HG02852 (cell line): ENCODE measurements around the gene EMILIN1.
A peak's percentile ranks its signal among the peaks of the same experiment; 100 is the strongest.
"Not testable (repeated sequence)": the region's sequence is repeated elsewhere in the genome, so short reads cannot be mapped to it uniquely, and the experiment has no call there.

ENCODE experiments used
- ATAC-seq: cut with Tn5 transposase; IDR thresholded peaks from one replicate; pipeline ENCODE4 v1.9.1; 2021; ENCODE audit warnings: mild to moderate bottlenecking, moderate library complexity; ENCODE audit not compliant: unreplicated experiment

EMILIN1 gene

DNA sequence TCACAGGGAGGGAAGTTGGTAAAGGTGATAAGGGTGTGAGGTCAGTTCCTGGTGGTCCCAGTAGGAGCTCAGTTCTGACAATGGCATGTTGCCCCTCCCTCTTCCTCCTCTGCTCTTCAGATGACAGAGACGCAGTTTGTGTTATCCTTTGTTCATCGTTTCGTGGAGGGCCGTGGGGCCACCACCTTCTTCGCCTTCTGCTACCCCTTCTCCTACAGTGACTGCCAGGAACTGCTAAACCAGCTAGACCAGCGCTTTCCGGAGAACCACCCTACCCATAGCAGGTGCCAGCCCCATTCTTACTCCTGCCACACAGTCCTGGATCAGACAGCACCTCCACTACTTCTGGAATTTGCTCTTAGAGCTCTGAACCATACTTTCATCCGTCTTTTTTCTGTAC lies 24.6 kb upstream of the EMILIN1 start:
- ATAC-seq = no peak

DNA sequence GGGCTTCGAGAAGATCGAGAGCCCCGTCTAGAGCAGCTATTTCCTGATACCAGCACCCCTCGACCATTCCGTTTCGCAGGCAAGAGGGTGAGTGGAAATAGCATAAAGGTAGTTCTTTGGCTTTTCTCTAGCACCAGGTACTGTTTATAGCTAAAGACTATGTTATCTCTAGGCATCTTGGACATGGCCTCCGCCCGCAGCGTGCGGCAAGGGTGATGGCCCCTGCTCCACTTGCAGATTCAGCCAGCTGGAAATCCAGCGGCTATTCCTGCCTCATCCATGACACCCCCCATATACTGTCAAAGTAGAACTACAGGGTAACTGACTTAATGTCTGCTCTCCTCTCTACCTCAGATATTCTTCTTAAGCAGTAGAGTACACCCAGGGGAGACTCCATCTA lies 23.7 kb upstream of the EMILIN1 start:
- ATAC-seq = no peak

DNA sequence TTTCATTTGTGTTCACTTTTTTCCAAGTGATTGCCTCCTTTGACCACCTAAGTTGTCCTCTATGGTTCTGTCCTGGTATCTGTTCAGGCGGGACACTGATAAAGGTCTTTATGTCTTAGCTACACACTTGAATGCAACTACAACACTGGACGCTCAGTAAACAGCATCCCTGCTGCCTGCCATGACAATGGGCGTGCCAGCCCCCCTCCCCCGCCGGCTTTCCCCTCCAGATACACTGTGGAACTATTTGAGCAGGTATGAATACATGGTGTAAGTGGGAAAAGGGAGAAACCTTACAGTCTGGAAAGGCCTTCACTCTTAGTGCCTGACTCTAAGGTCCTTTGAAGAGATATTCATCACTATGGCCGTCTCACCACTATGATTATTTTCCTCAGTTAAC lies 21.2 kb upstream of the EMILIN1 start:
- no peak for ATAC-seq

DNA sequence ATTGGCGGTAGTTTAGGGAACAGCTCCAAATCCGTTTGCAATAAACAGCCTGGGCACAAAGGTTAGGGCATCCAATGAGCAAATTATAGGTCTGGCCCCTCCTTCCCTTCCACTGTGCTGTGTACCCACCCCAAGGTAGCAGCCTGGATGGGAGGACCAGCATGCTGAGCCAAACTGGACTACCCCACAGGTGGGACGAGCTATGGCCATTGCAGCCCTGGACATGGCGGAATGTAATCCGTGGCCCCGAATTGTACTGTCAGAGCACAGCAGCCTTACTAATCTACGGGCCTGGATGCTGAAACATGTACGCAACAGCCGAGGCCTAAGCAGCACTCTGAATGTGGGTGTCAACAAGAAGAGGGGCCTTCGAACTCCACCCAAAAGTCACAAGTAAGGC lies 20.2 kb upstream of the EMILIN1 start:
- no peak for ATAC-seq

DNA sequence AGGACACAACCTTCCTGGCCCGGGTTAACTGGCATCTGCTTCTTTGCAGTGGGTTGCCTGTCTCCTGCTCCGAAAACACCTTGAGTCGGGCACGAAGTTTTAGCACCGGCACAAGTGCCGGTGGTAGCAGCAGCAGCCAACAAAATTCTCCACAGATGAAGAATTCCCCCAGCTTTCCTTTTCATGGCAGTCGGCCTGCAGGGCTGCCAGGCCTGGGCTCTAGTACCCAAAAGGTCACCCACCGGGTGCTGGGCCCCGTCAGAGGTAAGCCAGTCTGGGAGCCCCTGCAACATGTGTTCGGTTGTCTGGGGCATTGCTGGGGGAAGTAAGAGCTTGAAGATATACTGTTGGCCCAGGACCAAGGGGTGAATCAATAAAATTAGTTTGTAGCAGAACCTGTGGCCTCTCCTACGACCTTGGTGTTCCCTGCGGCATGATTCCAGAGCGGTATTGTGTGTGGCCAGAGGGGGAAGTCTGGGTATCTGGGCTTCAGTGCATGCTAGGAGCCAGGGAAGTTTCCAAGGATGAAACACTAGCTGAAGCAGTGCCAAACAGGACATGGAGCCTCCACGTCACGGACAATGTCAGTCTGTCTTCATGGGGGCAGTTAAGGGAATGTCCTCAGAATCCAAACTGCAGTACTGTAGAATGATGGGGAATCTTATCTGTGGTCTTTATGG lies 19.1 kb upstream of the EMILIN1 start:
- no peak for ATAC-seq

DNA sequence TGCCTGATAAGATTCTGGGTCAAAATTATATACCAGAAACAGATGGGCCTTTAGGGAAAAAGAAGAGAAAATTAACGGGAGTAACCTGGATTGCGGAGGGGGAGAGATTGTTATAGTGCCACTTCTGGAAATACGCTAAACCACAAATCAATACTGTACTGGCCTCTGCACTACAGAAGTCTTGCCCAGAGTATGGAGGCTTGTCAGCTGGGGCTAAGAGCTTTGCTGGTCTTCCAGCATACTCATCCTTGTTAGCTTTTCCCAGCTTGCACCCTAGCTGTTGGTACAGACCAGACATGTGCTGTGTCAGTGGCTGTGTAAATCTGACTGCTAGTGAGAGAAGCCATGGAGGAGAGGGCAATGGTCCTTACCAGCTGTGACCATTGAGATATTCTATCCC lies 18.1 kb upstream of the EMILIN1 start:
- ATAC-seq = no peak

DNA sequence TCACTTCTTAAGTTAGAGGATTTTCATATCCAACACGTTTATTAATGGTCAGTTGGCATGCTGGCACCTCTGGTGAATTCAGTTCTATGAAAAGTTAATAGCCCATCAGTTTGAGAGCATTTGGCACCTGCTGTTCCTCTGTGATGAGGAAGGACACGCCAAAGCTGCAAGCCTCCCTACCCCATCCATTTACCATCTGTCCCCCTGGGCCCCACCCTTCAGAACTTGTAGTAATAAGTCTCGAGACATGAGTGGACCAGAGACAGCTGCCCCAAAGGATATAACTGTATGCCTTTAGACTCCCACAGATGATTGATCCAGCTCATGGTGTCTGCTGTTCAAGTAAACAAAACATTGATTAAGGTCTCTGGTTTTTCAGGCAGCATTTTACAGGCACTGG lies 13.3 kb upstream of the EMILIN1 start:
- no peak for ATAC-seq

DNA sequence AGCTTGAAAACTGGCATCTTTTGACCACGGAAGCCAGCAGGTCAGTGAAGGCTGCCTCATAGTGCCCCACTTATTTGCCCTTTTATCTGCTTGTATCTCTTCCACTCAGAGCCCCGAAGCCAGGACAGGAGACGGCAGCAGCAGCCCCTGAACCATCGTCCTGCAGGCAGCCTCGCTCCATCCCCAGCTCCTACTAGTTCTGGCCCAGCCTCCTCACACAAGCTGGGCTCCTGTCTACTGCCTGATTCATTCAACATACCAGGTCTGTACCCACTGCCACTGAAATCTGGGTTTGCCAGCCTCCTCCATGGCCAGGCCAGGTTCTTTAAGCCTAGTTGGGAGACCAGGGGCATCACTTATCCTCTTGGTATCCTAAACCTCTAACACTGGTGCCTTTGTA lies 11.0 kb upstream of the EMILIN1 start:
- no peak for ATAC-seq

DNA sequence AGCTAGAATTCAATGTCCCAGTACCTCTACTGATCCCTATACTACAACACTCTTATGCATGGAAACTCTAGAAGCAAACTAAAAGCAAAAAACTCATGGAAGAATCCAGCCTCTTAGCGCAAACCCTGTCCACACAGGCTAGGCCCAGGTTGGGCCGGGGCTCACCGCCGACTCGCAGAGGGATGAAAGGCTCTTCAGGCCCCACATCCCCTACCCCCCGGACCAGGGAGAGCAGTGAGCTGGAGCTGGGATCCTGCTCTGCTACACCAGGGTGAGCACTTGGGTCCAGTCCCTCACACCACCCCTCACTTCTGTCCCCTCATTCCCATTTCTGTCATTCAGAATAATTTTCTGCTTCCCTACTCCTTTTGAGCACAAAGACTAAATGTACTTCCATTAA lies 9.0 kb upstream of the EMILIN1 start:
- ATAC-seq = no peak

DNA sequence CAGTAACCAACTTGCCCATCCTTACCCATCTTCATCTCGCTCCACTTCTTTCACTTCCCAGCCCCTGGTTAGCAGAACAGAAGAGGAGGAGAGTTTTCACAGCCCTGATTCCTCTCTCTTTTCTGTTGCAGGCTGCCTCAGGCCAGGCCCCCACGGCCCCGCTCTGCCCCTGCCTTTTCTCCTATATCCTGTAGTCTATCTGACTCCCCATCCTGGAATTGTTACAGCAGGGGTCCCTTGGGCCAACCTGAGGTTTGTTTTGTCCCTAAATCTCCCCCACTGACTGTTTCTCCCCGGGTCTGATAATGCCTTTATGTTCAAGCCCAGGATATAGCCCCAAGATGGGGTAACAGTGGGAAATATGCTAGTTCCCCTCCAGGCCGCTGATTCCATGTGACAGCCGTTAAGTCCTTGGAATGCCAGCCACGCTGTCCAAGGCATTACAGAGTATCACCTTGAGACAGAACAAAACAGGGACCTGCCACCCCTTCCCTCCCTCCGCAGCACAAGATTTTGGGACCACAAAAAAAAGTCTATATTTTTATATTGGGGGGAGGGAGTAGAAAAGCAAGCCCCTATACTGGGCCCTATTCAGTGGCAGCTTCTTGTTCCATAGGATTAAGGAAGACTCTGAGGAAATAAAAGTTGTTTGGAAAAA lies 8.3 kb upstream of the EMILIN1 start:
- ATAC-seq = no peak

DNA sequence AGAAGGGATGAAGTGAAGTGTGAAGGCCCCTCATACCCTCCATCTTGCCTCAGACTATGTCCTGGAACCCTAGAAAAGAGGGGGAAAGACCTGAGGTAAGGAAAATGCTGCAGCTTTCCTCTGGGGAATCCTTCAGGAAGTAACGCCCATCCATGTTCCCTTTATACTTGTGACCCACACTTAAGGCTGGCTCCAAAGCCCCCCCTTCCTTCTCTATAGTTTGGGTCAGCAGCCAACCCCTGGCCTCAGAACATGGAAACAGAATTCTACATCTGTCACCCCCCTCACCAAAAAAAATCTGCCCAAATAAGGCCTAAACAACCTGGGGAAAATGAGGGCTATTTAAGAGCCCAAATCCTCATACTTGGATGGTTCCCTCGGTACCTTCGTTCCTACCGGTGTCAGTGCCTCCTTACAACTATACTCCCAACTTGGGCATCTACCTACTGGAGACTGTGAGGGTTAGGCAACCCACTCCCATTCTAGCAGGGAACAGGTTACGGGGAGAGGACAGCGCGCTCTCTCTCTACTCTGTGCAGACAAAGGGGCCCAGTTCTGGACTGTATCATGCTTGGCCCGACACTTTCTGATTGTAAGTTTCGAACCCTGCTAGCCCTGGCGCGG lies 7.7 kb upstream of the EMILIN1 start:
- ATAC-seq = no peak

DNA sequence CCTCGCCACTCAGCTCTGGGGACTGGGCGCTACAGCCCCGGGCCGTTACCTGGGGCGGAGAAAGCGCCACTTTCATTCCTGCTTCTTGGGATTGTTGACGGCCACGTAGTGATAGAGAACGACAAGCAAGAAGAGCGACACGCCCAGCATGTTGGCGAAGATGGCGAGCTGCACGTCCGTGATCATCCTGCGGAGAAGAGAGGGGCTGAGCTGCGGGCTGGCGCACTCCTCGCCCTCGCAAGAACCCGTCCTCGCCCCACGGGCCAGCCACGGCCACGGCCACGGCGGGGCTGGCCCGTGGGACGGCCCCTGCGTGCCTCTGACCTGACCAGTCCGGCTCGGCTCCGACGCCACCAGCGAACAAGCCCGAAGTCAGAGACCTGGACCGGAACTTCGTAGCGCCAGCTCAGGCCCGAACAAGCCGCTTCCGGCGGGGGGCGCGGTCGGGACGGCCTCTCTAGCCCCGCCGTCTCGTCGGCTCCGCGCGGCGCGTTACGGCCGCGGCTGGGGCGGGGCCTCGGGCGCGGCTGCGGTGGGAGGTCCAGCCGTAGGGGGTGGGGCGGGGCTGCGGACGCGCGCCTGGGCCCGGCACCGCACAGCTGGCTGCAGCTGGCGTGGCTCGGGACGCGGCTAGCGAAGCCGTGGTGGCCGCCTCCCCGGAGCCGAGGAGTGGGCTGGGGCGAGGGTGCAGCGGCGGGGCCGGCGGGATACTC lies 7.0 kb upstream of the EMILIN1 start, which contains the start of gene OST4:
Gene OST4, minus strand, starts transcription at position 378 of the 713 bp plus-strand sequence.
- peak; percentile 83 for ATAC-seq

DNA sequence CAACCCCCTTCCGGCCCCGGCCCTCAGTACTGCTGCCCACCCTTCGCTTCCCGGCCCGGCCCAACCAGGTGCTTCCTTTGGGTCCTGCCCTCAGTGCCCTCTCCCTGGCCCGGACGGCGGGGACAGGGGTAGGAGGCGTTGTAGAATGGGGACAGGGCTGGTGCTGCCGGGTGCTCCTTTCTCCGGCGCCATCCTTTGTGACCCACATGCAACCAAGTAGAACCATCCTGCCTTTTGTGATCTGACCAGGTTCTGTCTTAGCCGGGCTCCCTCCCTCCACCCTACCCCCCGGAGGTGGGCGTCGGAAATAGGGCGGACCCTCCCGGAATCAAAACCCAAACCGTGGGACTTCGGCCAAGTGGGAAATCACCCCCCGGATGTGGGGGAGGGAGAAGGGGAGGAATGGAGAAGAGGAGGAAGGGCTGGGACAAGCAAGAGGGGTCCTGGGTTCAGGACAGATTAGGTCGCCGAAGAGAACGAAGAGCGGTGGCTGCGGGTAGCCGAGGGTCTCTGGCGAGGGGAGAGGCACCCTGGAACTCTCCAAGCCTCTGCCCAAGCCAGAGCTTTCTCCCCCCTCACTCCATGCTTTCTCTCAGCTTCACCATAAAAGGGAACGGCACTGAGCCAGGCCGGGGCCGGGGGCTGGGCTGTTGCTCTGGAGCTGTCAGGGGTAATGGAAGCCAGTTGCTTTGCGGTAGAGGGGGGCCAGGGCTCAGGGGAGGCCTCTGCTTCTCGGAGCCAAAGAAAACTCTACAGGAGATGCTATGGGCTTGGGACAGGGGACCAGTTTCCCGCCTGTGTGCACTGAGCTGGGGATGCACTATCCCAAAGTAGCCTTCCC lies 6.2 kb upstream of the EMILIN1 start:
- ATAC-seq = peak; percentile 20

DNA sequence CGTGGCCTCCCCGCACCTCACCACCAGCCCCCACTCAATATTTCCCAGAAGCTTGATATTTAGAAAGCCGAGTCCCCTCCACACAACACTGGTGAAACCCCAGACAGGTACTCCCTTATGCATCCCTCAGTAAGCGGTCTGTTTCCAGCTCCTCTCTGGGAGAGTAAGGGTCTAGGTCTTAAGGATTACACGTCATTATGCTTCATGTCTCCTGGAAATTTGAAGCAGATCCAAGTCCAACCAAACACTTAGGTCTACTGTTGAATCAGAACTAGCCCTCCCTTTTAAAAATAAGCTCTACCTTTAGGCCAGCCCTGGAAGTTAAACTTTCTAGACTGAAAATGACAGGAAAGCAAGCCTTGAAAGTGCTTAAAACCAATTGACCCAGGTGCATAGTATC lies 5.5 kb upstream of the EMILIN1 start:
- ATAC-seq = no peak

DNA sequence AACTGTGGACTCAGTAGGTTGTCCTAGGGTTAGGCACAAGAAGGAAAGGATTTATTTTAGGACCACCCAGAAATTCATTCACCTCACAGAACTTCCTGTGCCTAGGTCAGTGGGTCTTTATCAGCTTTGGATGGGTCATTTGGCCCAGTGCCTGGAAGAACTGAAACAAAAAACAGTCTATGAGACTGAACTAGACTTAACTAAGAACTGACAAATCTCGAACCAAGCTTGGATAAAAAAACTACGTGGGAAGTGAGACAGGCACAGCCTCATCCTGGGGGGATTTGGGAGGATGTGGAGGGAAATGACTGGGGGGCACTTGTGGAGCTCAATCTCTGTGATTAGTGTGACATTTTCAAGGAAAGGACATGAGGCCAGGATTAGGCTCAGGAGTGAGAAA lies 4.6 kb upstream of the EMILIN1 start:
- no peak for ATAC-seq

DNA sequence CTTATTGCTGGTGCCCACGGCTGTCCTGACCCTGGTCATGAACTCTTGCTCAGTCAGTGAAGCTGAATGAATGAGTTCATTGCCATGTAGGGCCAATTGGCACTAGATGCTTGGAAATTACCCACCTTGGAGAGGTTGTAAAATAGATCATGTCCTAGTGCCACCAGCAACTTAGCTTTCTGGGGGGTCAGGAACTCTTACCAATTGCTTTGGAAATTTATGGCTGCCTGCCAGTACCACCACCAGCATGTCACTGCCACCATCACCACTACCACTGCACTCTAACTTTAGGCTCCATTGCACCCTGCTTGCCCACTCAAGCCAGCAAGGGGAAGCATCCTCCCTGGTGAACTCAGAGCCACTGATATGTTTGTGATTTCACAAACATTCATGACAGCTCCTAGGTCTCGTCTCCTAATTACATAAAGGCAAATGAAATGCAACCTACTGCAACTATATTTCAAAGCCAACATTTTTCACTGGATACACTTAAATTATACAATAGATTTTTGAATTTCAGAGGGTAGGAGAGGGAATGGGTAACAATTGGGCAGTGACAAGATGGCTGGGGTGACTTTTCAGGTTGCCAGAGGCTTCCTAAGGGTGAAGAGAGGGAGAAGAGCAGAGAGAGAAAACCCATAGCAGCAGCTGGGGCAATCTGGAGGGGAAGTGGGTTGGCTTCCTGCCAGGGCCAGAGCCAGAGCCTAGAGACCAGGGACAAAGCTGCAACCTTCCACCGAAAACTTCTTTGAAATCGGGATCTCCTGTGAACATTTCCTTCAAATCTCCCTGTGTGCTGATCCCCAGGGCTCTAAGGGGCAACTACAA lies 3.5 kb upstream of the EMILIN1 start:
- ATAC-seq = no peak

DNA sequence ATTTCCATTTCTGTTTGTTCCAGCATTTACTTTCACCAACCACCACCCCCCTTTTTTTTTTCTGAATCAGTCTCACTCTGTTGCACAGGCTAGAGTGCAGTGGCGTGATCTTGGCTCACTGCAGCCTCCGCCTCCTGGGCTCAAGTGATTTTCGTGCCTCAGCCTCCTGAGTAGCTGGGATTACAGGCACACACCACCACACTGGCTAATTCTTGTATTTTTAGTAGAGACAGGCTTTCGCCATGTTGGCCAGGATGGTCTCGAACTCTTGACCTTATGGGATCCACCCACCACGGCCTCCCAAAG lies 2.9 kb upstream of the EMILIN1 start:
- ATAC-seq = not testable (repeated sequence)

DNA sequence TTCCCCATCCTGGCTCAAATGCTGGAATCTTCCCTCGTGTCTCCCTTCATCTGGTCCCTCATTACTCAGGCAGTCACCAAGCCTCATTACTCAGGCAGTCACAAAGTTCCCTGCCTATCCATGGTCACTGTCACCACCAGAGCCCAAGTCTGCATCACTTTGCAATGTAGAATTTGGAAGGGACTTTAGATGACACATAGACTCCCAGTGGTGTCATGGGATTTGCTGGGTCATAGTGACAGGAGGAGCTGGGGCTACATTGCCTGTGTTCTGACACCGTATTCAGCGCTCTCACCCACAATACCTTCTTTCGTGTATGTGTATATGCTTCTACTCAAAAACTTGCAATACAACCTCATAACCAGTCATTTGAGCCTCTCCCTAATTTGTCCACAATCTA lies 2.1 kb upstream of the EMILIN1 start:
- no peak for ATAC-seq

DNA sequence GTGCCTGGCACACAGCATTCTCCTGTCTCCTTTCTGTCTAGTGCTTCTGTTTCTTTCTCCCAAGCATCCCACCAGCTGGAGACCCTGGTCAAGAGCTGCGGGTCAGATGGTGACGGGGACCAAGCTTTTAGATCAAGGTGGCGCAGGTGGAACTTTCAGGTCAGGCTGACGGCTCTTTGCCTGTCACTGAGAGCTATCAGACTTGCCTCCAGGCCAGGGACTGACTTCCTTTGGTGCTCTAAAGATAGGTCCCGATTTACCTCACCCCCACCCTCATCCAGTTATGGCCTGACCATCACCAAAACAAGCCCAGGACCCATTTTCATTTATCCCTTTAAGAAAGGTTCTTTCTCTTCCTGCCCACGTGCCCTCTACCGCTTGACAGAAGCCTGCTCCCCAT lies 1.2 kb upstream of the EMILIN1 start:
- no peak for ATAC-seq
